Mononuclear cell (primary cell): ENCODE data around the gene SPO11. TPM values are rescaled to one million over a fixed set of nuclear protein-coding genes. Genes with fewer than 3 reads are reported as not detected.
"Not testable (repeated sequence)": the region's sequence is repeated elsewhere in the genome, so short reads cannot be mapped to it uniquely, and the experiment has no call there.

ENCODE experiments used
- H3K27me3 ChIP-seq: 2 replicates; pipeline ENCODE4 v1.6.0; 2011; ENCODE audit warnings: low read length, control low read depth; ENCODE audit not compliant: insufficient read depth
- H3K4me1 ChIP-seq: 2 replicates; pipeline ENCODE4 v1.5.1; 2011; ENCODE audit warnings: mild to moderate bottlenecking, low read length, control low read depth; ENCODE audit not compliant: insufficient read depth
- H3K4me3 ChIP-seq: 2 replicates; pipeline ENCODE4 v1.5.1; 2011; ENCODE audit warnings: mild to moderate bottlenecking, low read length, moderate library complexity
- H3K9me3 ChIP-seq: 2 replicates; pipeline ENCODE4 v1.5.1; 2011; ENCODE audit warnings: low read depth, mild to moderate bottlenecking, control low read depth, low read length
- total RNA-seq: library from RNA; depleted of rRNA; stranded (reverse); fragments of >200 nt; gene quantifications from one replicate; pipeline ENCODE4 v1.2.3, GENCODE V29; 2012

SPO11 gene
- total RNA-seq, 1 donor = not detected

- no peak overlapping the region for H3K4me3 ChIP-seq
- no peaks in the 10 kb centered on the region for H3K9me3 ChIP-seq
- peaks cover 2% of the 10 kb centered on the region for H3K4me1 ChIP-seq
- peaks cover 13% of the 10 kb centered on the region for H3K27me3 ChIP-seq
These were observed 16.9 kb downstream of the SPO11 start for GRCh38 chr20:57346477-57346876.

GRCh38 chr20:57347393-57347792, 17.8 kb downstream of the SPO11 start:
- H3K4me3 ChIP-seq = no peak overlapping the region
- no peaks in the 10 kb centered on the region for H3K9me3 ChIP-seq
- peaks cover 13% of the 10 kb centered on the region for H3K27me3 ChIP-seq
- peaks cover 11% of the 10 kb centered on the region for H3K4me1 ChIP-seq

DNA sequence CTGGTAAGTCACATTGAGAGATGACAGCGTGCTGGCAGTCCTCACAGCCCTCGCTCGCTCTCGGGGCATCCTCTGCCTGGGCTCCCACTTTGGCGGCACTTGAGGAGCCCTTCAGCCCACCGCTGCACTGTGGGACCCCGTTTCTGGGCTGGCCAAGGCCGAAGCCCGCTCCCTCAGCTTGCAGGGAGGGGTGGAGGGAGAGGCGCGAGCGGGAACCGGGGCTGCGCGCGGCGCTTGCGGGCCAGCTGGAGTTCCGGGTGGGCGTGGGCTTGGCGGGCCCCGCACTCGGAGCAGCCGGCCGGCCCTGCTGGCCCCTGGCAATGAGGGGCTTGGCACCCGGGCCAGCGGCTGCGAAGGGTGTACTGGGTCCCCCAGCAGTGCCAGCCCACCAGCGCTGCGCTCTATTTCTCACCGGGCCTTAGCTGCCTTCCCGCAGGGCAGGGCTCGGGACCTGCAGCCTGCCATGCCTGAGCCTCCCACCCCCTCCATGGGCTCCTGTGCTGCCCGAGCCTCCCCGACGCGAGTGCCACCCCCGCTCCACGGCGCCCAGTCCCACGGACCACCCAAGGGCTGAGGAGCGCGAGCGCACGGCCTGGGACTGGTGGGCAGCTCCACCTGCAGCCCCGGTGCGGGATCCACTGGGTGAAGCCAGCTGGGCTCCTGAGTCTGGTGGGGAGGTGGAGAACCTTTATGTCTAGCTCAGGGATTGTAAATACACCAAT, 18.8 kb downstream of the SPO11 start:
- H3K9me3 ChIP-seq, H3K27me3 ChIP-seq, H3K4me3 ChIP-seq: not testable (repeated sequence)
- peaks cover 16% of the 10 kb centered on the region for H3K4me1 ChIP-seq

DNA sequence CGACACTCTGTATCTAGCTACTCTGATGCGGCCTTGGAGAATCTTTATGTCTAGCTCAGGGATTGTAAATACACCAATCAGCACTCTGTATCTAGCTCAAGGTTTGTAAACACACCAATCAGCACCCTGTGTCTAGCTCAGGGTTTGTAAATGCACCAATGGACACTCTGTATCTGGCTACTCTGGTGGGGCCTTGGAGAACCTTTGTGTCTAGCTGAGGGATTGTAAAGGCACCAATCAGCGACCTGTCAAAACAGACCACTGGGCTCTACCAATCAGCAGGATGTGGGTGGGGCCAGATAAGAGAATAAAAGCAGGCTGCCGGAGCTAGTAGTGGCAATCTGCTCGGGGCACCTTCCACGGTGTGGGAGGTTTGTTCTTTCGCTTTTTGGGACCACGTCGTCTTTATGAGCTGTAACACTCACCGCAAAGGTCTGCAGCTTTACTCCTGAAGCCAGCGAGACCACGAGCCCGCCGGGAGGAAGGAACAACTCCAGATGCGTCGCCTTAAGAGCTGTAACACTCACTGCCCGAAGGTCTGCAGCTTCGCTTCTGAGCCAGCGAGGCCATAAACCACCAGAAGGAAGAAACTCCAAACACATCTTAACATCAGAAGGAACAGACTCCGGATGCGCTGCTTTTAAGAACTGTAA, 19.4 kb downstream of the SPO11 start:
- H3K4me3 ChIP-seq, H3K27me3 ChIP-seq, H3K9me3 ChIP-seq: not testable (repeated sequence)
- peaks cover 16% of the 10 kb centered on the region for H3K4me1 ChIP-seq

- no peaks in the 10 kb centered on the region for H3K9me3 ChIP-seq
- peaks cover 16% of the 10 kb centered on the region for H3K4me1 ChIP-seq
- H3K27me3 ChIP-seq = peaks cover 5% of the 10 kb centered on the region
- no peak overlapping the region for H3K4me3 ChIP-seq
These were observed 20.6 kb downstream of the SPO11 start for GRCh38 chr20:57350081-57350710.

- Histone ChIP-seq H3K4me3 (peak overlapping the region; percentile 78), H3K4me1 (peaks cover 16% of the 10 kb centered on the region)
- H3K27me3 ChIP-seq, H3K9me3 ChIP-seq: not testable (repeated sequence)
These were observed 21.1 kb downstream of the SPO11 start for GRCh38 chr20:57350726-57351041.

GRCh38 chr20:57351042-57351783, 21.6 kb downstream of the SPO11 start, which contains the start of gene RAE1:
TSS of gene RAE1 (plus strand) at chr20:57351255. CDS start at chr20:57354039, 2,784 bp downstream.
- H3K27me3 ChIP-seq = no peaks in the 10 kb centered on the region
- H3K4me1 ChIP-seq = peaks cover 16% of the 10 kb centered on the region
- peak within 1 kb of the TSS; percentile 78 for H3K4me3 ChIP-seq
- no peaks in the 10 kb centered on the region for H3K9me3 ChIP-seq

DNA sequence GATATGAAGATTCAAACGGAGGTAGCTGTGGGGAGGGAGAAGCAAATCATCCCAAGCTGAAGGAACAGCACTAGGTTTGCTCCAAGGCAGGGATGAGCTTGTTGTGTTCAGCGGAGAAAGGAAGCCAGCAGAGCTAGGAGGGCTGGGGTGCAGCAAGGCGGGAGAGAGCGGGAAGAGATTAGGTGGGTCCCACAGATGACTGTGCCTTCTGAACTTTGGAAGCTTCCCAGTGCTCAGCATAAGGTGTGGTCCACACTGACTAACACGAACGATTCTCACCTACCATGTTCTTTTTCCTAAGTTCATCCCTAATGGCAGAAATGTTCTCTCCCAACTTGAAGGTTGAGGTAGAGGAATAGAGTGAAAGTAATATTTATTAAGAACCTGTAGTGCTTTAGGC, 22.7 kb downstream of the SPO11 start:
- no peaks in the 10 kb centered on the region for H3K27me3 ChIP-seq
- H3K4me3 ChIP-seq = no peak overlapping the region
- peaks cover 16% of the 10 kb centered on the region for H3K4me1 ChIP-seq
- H3K9me3 ChIP-seq = no peaks in the 10 kb centered on the region

DNA sequence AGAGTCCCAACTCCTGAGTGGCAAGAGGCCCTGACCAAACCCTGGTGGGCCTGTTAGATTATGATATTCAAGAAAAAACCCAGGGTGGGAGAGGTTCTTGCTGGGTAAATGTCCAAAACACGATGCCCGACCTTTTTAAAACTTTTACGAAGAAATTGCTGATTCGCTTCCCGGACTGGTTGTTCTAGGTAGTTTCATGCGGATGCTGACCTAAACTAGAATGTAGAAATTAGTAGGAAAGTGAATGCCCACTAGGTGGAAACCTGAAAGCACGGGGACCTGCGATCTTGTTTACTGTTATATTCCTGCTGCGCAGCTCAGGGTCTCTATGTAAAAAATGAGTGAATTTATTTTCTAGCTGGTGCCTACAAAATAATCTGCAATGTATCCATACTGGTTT, 23.7 kb downstream of the SPO11 start:
- Histone ChIP-seq H3K9me3 (no peaks in the 10 kb centered on the region), H3K4me3 (no peak overlapping the region), H3K4me1 (peaks cover 16% of the 10 kb centered on the region), H3K27me3 (no peaks in the 10 kb centered on the region)

- Histone ChIP-seq H3K4me1 (no peaks in the 10 kb centered on the region), H3K4me3 (no peak overlapping the region), H3K9me3 (no peaks in the 10 kb centered on the region), H3K27me3 (no peaks in the 10 kb centered on the region)
These were observed 31.9 kb downstream of the SPO11 start for GRCh38 chr20:57361517-57361916.

GRCh38 chr20:57364451-57364850, 34.8 kb downstream of the SPO11 start:
- Histone ChIP-seq H3K4me1 (peaks cover 4% of the 10 kb centered on the region), H3K27me3 (no peaks in the 10 kb centered on the region), H3K9me3 (no peaks in the 10 kb centered on the region), H3K4me3 (no peak overlapping the region)

DNA sequence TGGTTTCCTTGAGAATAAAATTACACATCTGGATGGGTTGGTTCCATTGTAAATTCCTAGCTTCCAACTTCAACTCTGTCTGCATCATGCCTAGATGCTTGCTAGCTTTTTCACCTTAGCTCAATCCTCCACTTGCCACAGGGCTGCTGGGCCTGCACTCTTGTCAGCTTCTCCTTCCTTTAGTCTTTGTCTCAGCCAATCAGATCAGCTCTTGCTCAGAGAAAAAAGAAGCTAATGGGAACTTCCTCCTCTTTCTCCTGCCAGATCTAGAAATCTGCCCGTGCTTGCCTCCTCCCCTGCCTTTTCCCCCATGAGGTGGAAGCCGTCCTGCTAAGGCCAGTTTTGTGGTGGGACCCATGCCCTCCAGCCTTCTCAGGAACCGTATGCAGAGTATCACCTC, 40.0 kb downstream of the SPO11 start:
- no peak overlapping the region for H3K4me3 ChIP-seq
- no peaks in the 10 kb centered on the region for H3K9me3 ChIP-seq
- H3K27me3 ChIP-seq = no peaks in the 10 kb centered on the region
- H3K4me1 ChIP-seq = peaks cover 19% of the 10 kb centered on the region

GRCh38 chr20:57370316-57370715, 40.7 kb downstream of the SPO11 start:
- peaks cover 26% of the 10 kb centered on the region for H3K4me1 ChIP-seq
- no peaks in the 10 kb centered on the region for H3K9me3 ChIP-seq
- H3K27me3 ChIP-seq = no peaks in the 10 kb centered on the region
- no peak overlapping the region for H3K4me3 ChIP-seq

DNA sequence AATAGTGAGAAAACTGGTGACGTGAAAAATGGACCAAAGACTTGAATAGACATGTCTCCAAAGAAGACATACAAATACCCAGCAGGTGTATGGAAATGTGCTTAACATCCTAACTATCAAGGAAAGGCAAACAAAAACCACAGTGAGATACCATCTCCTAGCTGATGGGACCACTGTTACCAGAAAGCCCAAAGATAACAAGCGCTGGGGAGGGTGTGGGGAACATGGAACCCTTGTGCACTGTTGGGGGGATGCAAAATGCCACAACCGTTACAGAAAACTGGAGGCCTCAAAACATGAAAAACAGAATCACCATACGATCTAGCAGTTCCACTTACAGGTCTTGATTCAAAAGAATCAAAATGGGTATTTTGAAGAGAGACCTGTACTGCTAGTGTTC, 41.8 kb downstream of the SPO11 start:
- Histone ChIP-seq H3K27me3 (no peaks in the 10 kb centered on the region), H3K4me1 (peaks cover 34% of the 10 kb centered on the region), H3K9me3 (no peaks in the 10 kb centered on the region), H3K4me3 (no peak overlapping the region)

DNA sequence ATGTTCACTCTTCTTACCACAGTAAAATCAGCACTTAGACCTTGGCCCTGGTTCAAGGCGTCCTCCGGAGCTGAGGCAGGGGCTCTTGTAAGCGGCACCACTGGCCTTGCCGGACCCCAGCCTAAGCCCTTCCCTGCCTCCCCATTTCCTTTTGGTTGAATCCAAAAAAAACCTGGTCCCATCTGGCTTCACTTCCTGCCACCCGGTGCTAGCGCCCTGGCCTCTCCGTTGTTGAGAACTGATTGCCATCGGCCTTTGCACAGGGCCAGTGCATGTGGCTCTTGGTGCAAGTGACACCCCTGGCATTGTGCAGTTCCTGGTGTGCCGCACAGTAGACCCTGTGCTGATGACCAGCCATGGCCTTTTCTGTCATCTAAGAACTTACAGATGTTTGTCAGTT, 42.6 kb downstream of the SPO11 start:
- no peaks in the 10 kb centered on the region for H3K9me3 ChIP-seq
- H3K4me1 ChIP-seq = peaks cover 34% of the 10 kb centered on the region
- no peaks in the 10 kb centered on the region for H3K27me3 ChIP-seq
- no peak overlapping the region for H3K4me3 ChIP-seq
